Measurements from ENCODE around the gene ARHGEF17.

Gene ARHGEF17

DNA sequence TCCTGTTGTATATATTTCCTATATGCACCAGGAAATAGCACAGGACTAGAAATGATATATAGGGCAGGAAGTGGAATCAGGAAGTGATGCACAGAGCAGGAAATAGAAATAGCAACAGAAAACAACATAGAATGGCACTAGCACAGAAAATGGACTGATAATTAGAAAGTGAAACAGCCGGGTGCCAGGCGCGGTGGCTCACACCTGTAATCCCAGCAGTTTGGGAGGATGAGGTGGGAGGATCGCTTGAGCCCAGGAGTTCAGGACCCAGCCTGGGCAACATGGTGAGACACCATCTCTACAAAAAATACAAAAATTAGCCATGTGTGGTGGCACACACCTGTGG lies 58.2 kb downstream of the ARHGEF17 start:
- CTCF ChIA-PET, result interaction anchor here (0.8 to 16.8 kb wide), 3 partner anchors 13 to 295 kb away, joined by 3 to 263 read pairs (median 17); no protein-coding TSS in a partner anchor
- no peak overlapping the region for H3K4me3 ChIP-seq (ENCODE audit: low read depth, low read length)
- no peak for DNase-seq (ENCODE audit: low read depth, low spot score)
- TF ChIP-seq CTCF (IDR thresholded peaks at IDR 0.05; ENCODE audit: insufficient read depth, low read length, missing control alignments), result no peak
- POLR2A ChIA-PET, result no interaction called here

- no peak overlapping the region for H3K4me3 ChIP-seq (ENCODE audit: low read depth, low read length)
- ChIA-PET POLR2A (no interaction called here), CTCF (interaction anchor here (1.1 to 16.8 kb wide), 4 partner anchors 10 to 295 kb away, joined by 3 to 263 read pairs (median 11); partner anchors contain the start of gene RELT)
- DNase-seq (ENCODE audit: low read depth, low spot score), result no peak
- no peak for TF ChIP-seq CTCF (IDR thresholded peaks at IDR 0.05; ENCODE audit: insufficient read depth, low read length, missing control alignments)
Observed at GRCh38 chr11:73366953-73367352, 58.9 kb downstream of the ARHGEF17 start.

DNA sequence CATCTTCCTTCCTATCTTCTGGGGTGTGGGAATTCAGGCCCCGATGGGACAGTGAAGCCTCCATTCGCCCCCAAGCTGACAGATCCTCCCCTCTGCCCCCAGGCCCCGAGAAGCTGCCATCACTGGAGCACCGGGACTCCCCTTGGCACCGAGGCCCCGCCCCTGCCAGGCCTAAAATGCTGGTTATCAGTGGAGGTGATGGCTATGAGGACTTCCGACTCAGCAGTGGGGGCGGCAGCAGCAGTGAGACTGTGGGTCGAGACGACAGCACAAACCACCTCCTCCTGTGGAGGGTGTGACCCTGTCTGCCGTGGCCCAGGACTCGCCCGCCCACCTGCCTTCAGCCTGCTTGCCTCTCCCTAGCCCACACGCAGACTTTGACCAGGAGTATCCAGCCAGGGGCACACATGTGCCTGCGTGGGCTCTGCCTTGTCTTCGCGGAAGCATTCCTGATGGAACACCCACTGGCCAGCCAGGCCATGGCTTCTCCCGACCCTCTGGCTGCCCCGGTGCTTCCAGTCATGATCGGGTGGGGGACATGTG lies 59.5 kb downstream of the ARHGEF17 start:
- DNase-seq (ENCODE audit: low read depth, low spot score), result no peak
- H3K4me3 ChIP-seq (ENCODE audit: low read depth, low read length), result no peak overlapping the region
- TF ChIP-seq CTCF (IDR thresholded peaks at IDR 0.05; ENCODE audit: insufficient read depth, low read length, missing control alignments), result no peak
- CTCF ChIA-PET, result interaction anchor here (1.1 to 16.8 kb wide), 4 partner anchors 9 to 294 kb away, joined by 3 to 263 read pairs (median 11); partner anchors contain the start of gene RELT
- POLR2A ChIA-PET, result no interaction called here

DNA sequence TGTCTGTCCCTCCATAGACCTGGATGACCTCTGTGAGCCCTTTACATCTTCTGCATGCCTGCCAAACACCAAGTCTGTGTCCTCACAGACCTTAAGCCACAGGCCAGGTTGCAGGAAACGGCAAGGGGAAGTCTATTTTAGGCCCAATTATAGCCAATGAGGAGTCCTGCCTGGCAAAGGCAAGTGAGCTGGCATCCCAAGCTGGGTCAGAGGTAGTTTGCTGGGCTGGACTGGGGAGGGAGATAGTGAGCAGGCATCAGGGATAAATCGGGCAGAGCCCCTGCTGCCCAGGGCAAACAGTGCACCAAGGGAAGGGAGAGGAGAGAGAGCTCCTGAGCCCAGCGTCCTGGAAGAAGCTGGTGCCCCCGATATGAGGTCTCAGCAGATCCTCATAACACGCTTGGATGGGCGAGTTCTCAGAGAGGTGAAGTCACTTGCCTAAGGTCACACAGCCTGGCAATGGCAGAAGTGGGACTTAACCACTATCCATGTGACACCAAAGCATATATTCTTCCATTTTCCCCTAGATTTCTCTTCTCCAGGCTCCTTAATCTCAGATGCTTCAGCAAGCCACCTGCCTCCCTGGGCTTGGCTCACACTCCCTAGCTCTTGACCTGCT lies 64.4 kb downstream of the ARHGEF17 start:
- CTCF ChIA-PET, result interaction anchor here (0.7 to 16.8 kb wide), 11 partner anchors 9 to 289 kb away, joined by 3 to 263 read pairs (median 4); no protein-coding TSS in a partner anchor

GRCh38 chr11:73374151-73374550 lies 66.1 kb downstream of the ARHGEF17 start:
- CTCF ChIA-PET, result interaction anchor here (0.8 to 6.9 kb wide), 13 partner anchors 9 to 287 kb away, joined by 3 to 56 read pairs (median 11); no protein-coding TSS in a partner anchor
- DNase-seq (ENCODE audit: low read depth, low spot score), result no peak
- POLR2A ChIA-PET, result no interaction called here
- no peak for TF ChIP-seq CTCF (IDR thresholded peaks at IDR 0.05; ENCODE audit: insufficient read depth, low read length, missing control alignments)
- no peak overlapping the region for H3K4me3 ChIP-seq (ENCODE audit: low read depth, low read length)

More for the DNA sequence above, 64.4 kb downstream of the ARHGEF17 start:
- DNase-seq (ENCODE audit: low read depth, low spot score), result no peak
- H3K4me3 ChIP-seq (ENCODE audit: low read depth, low read length), result no peak overlapping the region
- TF ChIP-seq CTCF (IDR thresholded peaks at IDR 0.05; ENCODE audit: insufficient read depth, low read length, missing control alignments), result peak; percentile 25
- POLR2A ChIA-PET, result interaction anchor here (1.4 kb wide), 2 partner anchors 10 to 288 kb away, joined by 3 read pairs; no protein-coding TSS in a partner anchor

DNA sequence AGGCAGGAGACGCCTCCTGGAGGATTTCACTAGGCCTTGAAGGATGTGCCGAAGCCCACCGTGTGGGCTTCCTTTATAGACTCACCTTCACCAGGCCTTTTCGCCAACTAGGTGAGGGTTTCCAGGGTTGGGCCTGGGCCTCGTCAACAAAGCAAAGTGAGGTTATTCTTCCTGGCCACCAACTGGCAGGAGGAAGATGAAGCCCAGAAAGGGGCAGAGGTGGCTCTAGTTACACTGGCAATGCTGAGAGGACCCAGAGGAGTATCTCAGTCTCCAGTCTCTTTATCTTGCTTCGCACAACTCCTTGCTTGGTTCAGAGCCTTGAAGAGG lies 67.7 kb downstream of the ARHGEF17 start:
- POLR2A ChIA-PET, result interaction anchor here (1.0 to 1.7 kb wide), 4 partner anchors 23 to 285 kb away, joined by 3 to 4 read pairs (median 4); no protein-coding TSS in a partner anchor
- H3K4me3 ChIP-seq (ENCODE audit: low read depth, low read length), result no peak overlapping the region

More for the DNA sequence above, 67.7 kb downstream of the ARHGEF17 start:
- CTCF ChIA-PET, result interaction anchor here (0.9 to 6.9 kb wide), 14 partner anchors 8 to 286 kb away, joined by 3 to 56 read pairs (median 6); no protein-coding TSS in a partner anchor
- DNase-seq (ENCODE audit: low read depth, low spot score), result no peak
- TF ChIP-seq CTCF (IDR thresholded peaks at IDR 0.05; ENCODE audit: insufficient read depth, low read length, missing control alignments), result no peak

Data from AG04449 (cell line).